Measurements from ENCODE around the gene CPNE5.

GRCh38 chr6:36780442-36781177 lies 58.6 kb downstream of the CPNE5 start:
- TF ChIP-seq, protein P1, sequence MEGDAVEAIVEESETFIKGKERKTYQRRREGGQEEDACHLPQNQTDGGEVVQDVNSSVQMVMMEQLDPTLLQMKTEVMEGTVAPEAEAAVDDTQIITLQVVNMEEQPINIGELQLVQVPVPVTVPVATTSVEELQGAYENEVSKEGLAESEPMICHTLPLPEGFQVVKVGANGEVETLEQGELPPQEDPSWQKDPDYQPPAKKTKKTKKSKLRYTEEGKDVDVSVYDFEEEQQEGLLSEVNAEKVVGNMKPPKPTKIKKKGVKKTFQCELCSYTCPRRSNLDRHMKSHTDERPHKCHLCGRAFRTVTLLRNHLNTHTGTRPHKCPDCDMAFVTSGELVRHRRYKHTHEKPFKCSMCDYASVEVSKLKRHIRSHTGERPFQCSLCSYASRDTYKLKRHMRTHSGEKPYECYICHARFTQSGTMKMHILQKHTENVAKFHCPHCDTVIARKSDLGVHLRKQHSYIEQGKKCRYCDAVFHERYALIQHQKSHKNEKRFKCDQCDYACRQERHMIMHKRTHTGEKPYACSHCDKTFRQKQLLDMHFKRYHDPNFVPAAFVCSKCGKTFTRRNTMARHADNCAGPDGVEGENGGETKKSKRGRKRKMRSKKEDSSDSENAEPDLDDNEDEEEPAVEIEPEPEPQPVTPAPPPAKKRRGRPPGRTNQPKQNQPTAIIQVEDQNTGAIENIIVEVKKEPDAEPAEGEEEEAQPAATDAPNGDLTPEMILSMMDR (IDR thresholded peaks at IDR 0.05): no peak
- TF ChIP-seq POLR2A (IDR thresholded peaks at IDR 0.05): no peak
